GM19452 (cell line): ENCODE results near the gene ST6GALNAC1.
"Not testable (repeated sequence)": the region's sequence is repeated elsewhere in the genome, so short reads cannot be mapped to it uniquely, and the experiment has no call there.

Experiments used
- ATAC-seq: cut with Tn5 transposase; IDR thresholded peaks from one replicate; pipeline ENCODE4 v1.9.1; 2021; ENCODE audit not compliant: unreplicated experiment

The ST6GALNAC1 gene

GRCh38 chr17:76614912-76615617 lies 28.5 kb downstream of the ST6GALNAC1 start:
- no peak for ATAC-seq

- not testable (repeated sequence) for ATAC-seq
Observed at GRCh38 chr17:76614064-76614759, 29.3 kb downstream of the ST6GALNAC1 start.

GRCh38 chr17:76612977-76613851 lies 30.3 kb downstream of the ST6GALNAC1 start:
- no peak for ATAC-seq

GRCh38 chr17:76612465-76612864 lies 31.1 kb downstream of the ST6GALNAC1 start:
- no peak for ATAC-seq

GRCh38 chr17:76611758-76612157 lies 31.8 kb downstream of the ST6GALNAC1 start:
- no peak for ATAC-seq

GRCh38 chr17:76611080-76611749 lies 32.3 kb downstream of the ST6GALNAC1 start:
- ATAC-seq, result not testable (repeated sequence)

DNA sequence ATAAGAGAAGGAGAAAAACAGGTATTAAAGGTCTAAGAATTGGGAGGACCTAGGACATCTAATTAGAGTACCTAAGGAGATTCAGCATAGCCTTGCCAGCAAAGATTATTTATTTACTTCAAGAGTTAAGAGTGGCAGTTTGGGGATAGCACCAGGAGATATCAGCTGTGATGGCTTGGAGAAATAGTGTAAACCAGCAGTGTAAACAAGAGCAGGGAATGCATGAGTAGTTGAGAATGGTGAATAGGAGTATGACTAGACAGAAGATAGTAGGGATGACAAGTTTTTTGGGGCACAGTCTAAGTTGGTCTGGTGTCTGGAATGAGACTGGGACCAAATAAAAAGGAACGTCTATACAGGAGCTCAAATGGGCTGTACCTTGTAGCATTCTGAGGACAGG lies 36.9 kb downstream of the ST6GALNAC1 start:
- ATAC-seq, result not testable (repeated sequence)

- no peak for ATAC-seq
Observed at GRCh38 chr17:76601065-76601464, 42.5 kb downstream of the ST6GALNAC1 start.

GRCh38 chr17:76599694-76600460 lies 43.7 kb downstream of the ST6GALNAC1 start:
- no peak for ATAC-seq

DNA sequence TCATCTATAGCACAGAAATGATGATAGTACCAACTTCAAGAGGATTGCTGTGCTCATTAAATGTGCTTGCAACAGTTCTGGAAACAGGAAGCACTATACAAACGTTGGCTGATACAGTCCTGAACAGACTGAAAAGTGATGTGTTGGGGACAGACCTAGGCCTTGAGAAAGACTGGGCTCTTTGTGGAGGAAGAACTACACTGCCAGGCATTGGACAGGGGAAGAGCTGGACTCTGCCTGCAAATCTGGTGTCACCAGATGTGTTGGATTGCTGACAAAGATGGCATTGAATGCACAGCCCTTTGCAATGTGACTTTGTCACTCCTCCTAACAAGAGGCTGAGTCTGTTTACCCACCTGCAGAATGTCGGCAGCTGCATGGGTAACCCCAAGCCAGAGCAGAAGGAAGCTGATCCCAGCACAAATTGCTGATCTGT lies 45.5 kb downstream of the ST6GALNAC1 start:
- ATAC-seq, result no peak

DNA sequence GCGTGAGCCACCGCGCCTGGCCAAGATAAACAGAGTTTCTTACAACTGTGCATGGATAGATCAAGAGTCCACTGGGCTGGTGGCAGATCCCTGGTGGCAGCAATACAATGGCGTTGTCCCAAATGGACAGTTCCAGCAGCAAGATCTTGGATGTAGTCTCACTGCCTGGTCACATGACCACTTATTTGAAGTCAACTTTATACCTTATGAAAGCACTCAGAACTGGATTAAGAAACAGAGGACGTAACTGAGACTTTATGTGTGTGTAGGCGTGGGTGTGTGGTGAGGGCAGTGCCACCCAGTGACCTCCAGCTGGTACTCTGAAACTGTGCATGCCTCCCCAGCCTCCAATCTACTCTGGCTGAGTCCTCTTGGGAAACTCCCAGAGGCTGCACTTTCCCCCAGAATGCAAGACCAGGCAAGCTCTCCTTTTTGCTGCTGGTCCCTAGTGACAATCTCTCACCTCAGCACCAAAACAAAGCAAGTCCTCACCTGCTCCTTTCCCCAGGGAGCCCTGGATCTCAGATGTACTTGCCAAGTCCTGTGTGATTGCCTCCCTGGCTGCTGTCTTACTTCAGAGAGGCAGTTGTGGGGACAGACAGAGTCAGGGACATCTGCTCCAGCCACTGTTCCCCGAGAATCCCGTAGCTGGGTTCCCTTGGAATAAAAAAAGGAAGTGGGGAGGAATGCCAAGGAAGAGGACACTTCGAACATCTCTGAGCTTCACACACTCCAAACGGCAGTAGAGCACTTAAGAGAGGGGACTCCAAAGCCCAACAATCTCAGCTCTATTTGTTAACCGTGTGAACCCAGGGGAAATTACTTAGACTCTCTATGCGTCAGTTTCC lies 46.2 kb downstream of the ST6GALNAC1 start:
- no peak for ATAC-seq

- no peak for ATAC-seq
Observed at GRCh38 chr17:76594690-76595089, 48.9 kb downstream of the ST6GALNAC1 start.

DNA sequence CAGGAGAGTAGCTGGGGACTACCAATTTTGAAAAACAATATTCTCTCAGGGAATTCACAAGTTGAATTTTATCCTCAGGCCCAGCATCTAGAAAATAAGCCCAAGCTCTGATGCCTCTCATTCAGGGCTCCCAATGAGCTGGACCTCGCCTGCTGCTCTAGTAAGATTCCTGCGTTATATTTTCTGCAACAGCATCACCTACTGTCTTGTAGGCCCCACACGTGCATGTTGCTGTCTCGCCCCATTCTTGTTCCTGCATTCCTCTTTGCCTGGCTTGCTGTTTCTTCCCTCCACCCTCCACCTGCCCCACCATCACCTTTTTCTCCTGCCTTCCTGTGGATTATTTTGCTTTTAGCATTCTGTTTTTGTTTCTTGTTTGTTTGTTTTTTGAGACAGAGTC lies 49.6 kb downstream of the ST6GALNAC1 start:
- ATAC-seq, result no peak

- no peak for ATAC-seq
Observed at GRCh38 chr17:76593384-76593826, 50.2 kb downstream of the ST6GALNAC1 start.

- no peak for ATAC-seq
Observed at GRCh38 chr17:76588182-76588581, 55.4 kb downstream of the ST6GALNAC1 start.

- ATAC-seq, result no peak
Observed at GRCh38 chr17:76586741-76587487, 56.6 kb downstream of the ST6GALNAC1 start.

DNA sequence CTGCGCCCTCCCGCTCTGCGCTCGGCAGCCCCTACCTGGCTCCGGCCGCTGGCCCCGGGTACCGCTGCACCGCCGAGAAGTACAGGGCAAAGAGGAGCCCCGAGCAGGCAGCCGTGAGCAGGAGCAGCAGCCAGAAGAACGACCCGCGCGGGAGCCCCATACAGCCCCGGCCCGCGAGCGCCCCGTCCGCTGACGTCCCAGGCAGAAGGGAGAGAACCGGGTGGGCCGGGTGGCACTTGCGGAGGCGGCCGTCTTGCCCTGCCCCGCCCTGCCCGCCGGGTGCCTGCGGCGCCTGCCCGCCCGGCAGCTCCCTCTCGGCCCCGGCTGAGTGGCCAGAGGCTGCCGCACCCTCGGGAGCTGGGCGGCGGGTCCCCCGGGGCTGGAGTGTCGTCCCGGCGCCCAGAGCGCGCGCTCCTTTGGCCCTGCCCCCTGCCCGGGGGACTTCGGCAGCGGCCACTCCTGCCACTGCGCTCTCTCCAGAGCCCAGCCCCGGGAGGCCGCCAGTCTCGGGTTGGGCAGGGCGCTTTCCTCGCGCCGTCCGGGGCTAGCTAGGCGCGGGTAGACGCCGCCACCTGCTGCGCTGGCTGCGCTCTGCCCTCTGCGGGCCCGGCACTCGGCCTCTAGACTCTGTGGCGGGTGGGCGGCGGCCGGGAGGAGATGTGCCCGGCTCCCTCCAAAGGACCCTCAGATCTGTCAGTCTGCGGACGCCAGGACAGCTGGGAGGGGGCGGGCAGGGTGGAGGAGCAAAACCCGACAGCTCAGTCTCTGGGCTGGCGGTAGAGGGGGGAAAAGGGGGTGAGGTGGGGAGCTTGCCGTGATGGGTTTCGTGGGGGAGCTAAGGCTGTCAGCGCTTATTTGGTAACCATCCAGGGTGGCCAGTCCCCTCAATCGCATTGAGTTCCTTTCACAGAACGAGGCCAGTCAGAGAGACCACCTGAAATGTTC lies 57.6 kb downstream of the ST6GALNAC1 start, which contains the start of gene ST6GALNAC2:
Gene ST6GALNAC2 (minus strand): TSS at position 212 of the 945 bp plus-strand sequence. CDS start 52 bp downstream, at position 160.
- ATAC-seq, result no peak
